Omental fat pad (tissue), 4 donors: ENCODE data around the gene C2CD2. TPM values are rescaled to one million over a fixed set of nuclear protein-coding genes. Genes with fewer than 3 reads are reported as not detected.
A peak's percentile ranks its signal among the peaks of the same experiment; 100 is the strongest.

Experiments used
- ATAC-seq: fragments of 150-250 bp; one replicate; pipeline ENCODE4 v1.9.1; 2016; ENCODE audit warnings: mild to moderate bottlenecking, moderate library complexity; ENCODE audit not compliant: low FRiP score
- DNase-seq: peaks from one replicate; pipeline ENCODE4 v3.0.0-alpha.2; 2019; ENCODE audit warnings: low spot score
- CTCF ChIP-seq, 3 donors: fragments of 450-650 bp; IDR thresholded peaks; one replicate each; pipeline ENCODE4 v1.5.1; 2016 to 2017; ENCODE audit warnings: antibody characterized with exemption in 3 of 3, mild to moderate bottlenecking in 3 of 3, moderate library complexity in 2 of 3
- total RNA-seq, 4 donors: library from RNA; depleted of rRNA; stranded (reverse); fragments of >200 nt; gene quantifications; one replicate each; pipeline ENCODE4 v1.1.0, GENCODE V29; 2016

Gene C2CD2
- total RNA-seq, 4 donors from 2014 or later = 57.7 to 264 (median 96.4) TPM

GRCh38 chr21:41932576-41933312, 21.1 kb downstream of the C2CD2 start:
- ATAC-seq = peak; percentile 45

GRCh38 chr21:41932191-41932575, 21.6 kb downstream of the C2CD2 start:
- no peak for TF ChIP-seq CTCF (IDR thresholded peaks at IDR 0.05)
- DNase-seq (no peak), ATAC-seq (peak; percentile 48)

More at GRCh38 chr21:41932576-41933312, 21.1 kb downstream of the C2CD2 start:
- no peak for DNase-seq
- TF ChIP-seq CTCF (IDR thresholded peaks at IDR 0.05) = no peak

DNA sequence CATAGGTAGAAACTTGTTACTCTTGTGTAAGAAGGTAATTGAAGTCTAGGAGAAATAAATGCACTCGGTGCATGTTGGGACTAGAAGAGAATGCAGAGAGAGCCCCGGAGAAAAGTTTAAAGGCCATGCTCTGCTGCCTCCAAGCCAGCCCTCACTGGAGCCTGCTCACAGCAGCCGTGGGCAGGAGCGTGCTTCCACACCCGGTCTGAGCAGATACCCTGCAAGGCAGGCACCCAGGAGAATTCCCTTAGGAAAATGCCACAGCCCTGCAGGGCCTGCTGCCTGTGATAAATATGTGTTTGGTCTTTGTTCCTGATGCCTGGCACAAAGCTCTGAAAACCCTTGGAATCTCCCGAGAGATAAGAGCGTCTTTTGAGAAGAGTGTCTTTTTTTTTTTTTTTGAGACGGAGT, 22.8 kb downstream of the C2CD2 start:
- ATAC-seq (no peak), DNase-seq (no peak)
- TF ChIP-seq CTCF (IDR thresholded peaks at IDR 0.05) = no peak

- ATAC-seq (no peak), DNase-seq (no peak)
- no peak for TF ChIP-seq CTCF (IDR thresholded peaks at IDR 0.05)
These were observed 24.6 kb downstream of the C2CD2 start for GRCh38 chr21:41929248-41929647.

DNA sequence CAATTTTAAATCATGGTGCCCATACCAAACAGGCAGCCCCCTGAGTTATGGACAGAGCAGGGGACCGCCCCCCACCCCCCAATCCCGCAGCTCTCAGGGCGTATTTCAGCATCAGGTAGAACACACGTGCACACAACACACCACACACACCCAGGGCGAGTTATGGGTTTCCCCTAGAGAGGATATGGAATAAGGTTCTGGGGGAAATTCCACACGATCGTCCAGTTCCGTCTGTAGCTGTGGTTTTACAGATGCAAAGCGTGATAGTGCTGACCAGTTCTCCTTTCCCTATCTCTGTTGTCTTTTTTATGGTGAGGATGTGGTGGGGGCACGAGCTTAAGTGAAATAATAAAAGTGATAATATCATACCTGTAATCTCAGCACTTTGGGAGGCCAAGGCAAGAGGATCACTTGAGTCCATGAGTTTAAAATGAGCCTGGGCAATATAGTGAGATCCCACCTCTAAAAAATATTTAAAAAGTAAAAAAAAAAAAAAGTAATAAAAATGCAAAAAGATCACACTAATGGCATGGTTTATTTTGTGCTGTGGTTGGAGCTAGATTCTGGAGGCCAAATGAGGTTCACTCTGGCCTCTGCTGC, 25.1 kb downstream of the C2CD2 start:
- DNase-seq (no peak), ATAC-seq (no peak)
- TF ChIP-seq CTCF (IDR thresholded peaks at IDR 0.05) = no peak

GRCh38 chr21:41927727-41928409, 25.9 kb downstream of the C2CD2 start:
- no peak for TF ChIP-seq CTCF (IDR thresholded peaks at IDR 0.05)
- no peak for ATAC-seq
- DNase-seq = no peak
